Thyroid gland (tissue), 4 donors: ENCODE results near the gene RAB27A.

Experiments used
- CTCF ChIP-seq, 6 experiments: fragments of 200-600 bp in 3 of 6; fragments of 450-650 bp in 3 of 6; sonication (generic) in 3 of 6; IDR thresholded peaks; one replicate each; pipeline ENCODE4 v1.5.1; 2016 to 2019; ENCODE audit warnings: antibody characterized with exemption in 6 of 6, mild to moderate bottlenecking in 2 of 6, inconsistent platforms in 1 of 6, moderate library complexity in 1 of 6
- POLR2A ChIP-seq, 2 donors: fragments of 450-650 bp; IDR thresholded peaks; one replicate each; pipeline ENCODE4 v1.6.1; 2017; ENCODE audit warnings: antibody characterized with exemption in 2 of 2, mild to moderate bottlenecking in 2 of 2, moderate library complexity in 1 of 2

- no peak for TF ChIP-seq CTCF (IDR thresholded peaks at IDR 0.05)
- TF ChIP-seq POLR2A (IDR thresholded peaks at IDR 0.05), result no peak
Observed at GRCh38 chr15:55282284-55282833, 7.3 kb downstream of the RAB27A start.
